ENCODE measurements around the gene RASSF9.

Gene RASSF9

GRCh38 chr12:85794531-85794930 lies 41.7 kb downstream of the RASSF9 start:
- 100% methylated on average over 1 of the region's 1 CpG for WGBS, 2 experiments (ENCODE audit: insufficient coverage in 2 of 2)
- H3K9me3 ChIP-seq (ENCODE audit: control insufficient read depth, low read length), result no peaks in the 10 kb centered on the region
- no peak overlapping the region for H3K4me3 ChIP-seq (ENCODE audit: extremely low read depth, insufficient read depth, low read length, poor library complexity, severe bottlenecking)
- no peaks in the 10 kb centered on the region for H3K36me3 ChIP-seq (ENCODE audit: control insufficient read depth, insufficient read depth, low read length)
- H3K27ac ChIP-seq (ENCODE audit: low read depth, low read length, severe bottlenecking), result no peak overlapping the region
- no peaks in the 10 kb centered on the region for H3K4me1 ChIP-seq (ENCODE audit: control insufficient read depth, insufficient read depth, low read length, poor library complexity, severe bottlenecking)

- H3K36me3 ChIP-seq (ENCODE audit: control insufficient read depth, insufficient read depth, low read length), result no peaks in the 10 kb centered on the region
- no peaks in the 10 kb centered on the region for H3K9me3 ChIP-seq (ENCODE audit: control insufficient read depth, low read length)
- H3K27ac ChIP-seq (ENCODE audit: low read depth, low read length, severe bottlenecking), result no peak overlapping the region
- peaks cover 9% of the 10 kb centered on the region for H3K4me1 ChIP-seq (ENCODE audit: control insufficient read depth, insufficient read depth, low read length, poor library complexity, severe bottlenecking)
- no peak overlapping the region for H3K4me3 ChIP-seq (ENCODE audit: extremely low read depth, insufficient read depth, low read length, poor library complexity, severe bottlenecking)
- WGBS, 2 experiments (ENCODE audit: insufficient coverage in 2 of 2), result no CpG with 5 or more reads among the region's 2 CpGs
These were observed 52.0 kb downstream of the RASSF9 start for GRCh38 chr12:85784096-85784720.

GRCh38 chr12:85782711-85783110 lies 53.5 kb downstream of the RASSF9 start:
- Histone ChIP-seq H3K27ac (ENCODE audit: low read depth, low read length, severe bottlenecking) (no peak overlapping the region), H3K36me3 (ENCODE audit: control insufficient read depth, insufficient read depth, low read length) (no peaks in the 10 kb centered on the region), H3K4me3 (ENCODE audit: extremely low read depth, insufficient read depth, low read length, poor library complexity, severe bottlenecking) (no peak overlapping the region), H3K4me1 (ENCODE audit: control insufficient read depth, insufficient read depth, low read length, poor library complexity, severe bottlenecking) (peaks cover 9% of the 10 kb centered on the region), H3K9me3 (ENCODE audit: control insufficient read depth, low read length) (no peaks in the 10 kb centered on the region)
- 80% methylated on average over 1 of the region's 1 CpG; no CpG with 5 or more reads in 1 of the 2 experiments for WGBS, 2 experiments (ENCODE audit: insufficient coverage in 2 of 2)

GRCh38 chr12:85781766-85782165 lies 54.4 kb downstream of the RASSF9 start:
- Histone ChIP-seq H3K4me1 (ENCODE audit: control insufficient read depth, insufficient read depth, low read length, poor library complexity, severe bottlenecking) (peaks cover 9% of the 10 kb centered on the region), H3K9me3 (ENCODE audit: control insufficient read depth, low read length) (no peaks in the 10 kb centered on the region), H3K27ac (ENCODE audit: low read depth, low read length, severe bottlenecking) (no peak overlapping the region), H3K36me3 (ENCODE audit: control insufficient read depth, insufficient read depth, low read length) (no peaks in the 10 kb centered on the region), H3K4me3 (ENCODE audit: extremely low read depth, insufficient read depth, low read length, poor library complexity, severe bottlenecking) (no peak overlapping the region)

- Histone ChIP-seq H3K9me3 (ENCODE audit: control insufficient read depth, low read length) (no peaks in the 10 kb centered on the region), H3K4me3 (ENCODE audit: extremely low read depth, insufficient read depth, low read length, poor library complexity, severe bottlenecking) (no peak overlapping the region), H3K27ac (ENCODE audit: low read depth, low read length, severe bottlenecking) (no peak overlapping the region), H3K4me1 (ENCODE audit: control insufficient read depth, insufficient read depth, low read length, poor library complexity, severe bottlenecking) (peaks cover 9% of the 10 kb centered on the region), H3K36me3 (ENCODE audit: control insufficient read depth, insufficient read depth, low read length) (no peaks in the 10 kb centered on the region)
- WGBS, 2 experiments (ENCODE audit: insufficient coverage in 2 of 2), result 80% methylated on average over 2 of the region's 2 CpGs
These were observed 56.4 kb downstream of the RASSF9 start for GRCh38 chr12:85779768-85780167.

GRCh38 chr12:85775091-85775490 lies 61.1 kb downstream of the RASSF9 start:
- Histone ChIP-seq H3K9me3 (ENCODE audit: control insufficient read depth, low read length) (no peaks in the 10 kb centered on the region), H3K4me3 (ENCODE audit: extremely low read depth, insufficient read depth, low read length, poor library complexity, severe bottlenecking) (no peak overlapping the region), H3K27ac (ENCODE audit: low read depth, low read length, severe bottlenecking) (no peak overlapping the region), H3K36me3 (ENCODE audit: control insufficient read depth, insufficient read depth, low read length) (no peaks in the 10 kb centered on the region), H3K4me1 (ENCODE audit: control insufficient read depth, insufficient read depth, low read length, poor library complexity, severe bottlenecking) (no peaks in the 10 kb centered on the region)

GRCh38 chr12:85765453-85765869 lies 70.7 kb downstream of the RASSF9 start:
- no peak overlapping the region for H3K4me3 ChIP-seq (ENCODE audit: extremely low read depth, insufficient read depth, low read length, poor library complexity, severe bottlenecking)
- no peak overlapping the region for H3K27ac ChIP-seq (ENCODE audit: low read depth, low read length, severe bottlenecking)
- H3K36me3 ChIP-seq (ENCODE audit: control insufficient read depth, insufficient read depth, low read length), result no peaks in the 10 kb centered on the region
- no peaks in the 10 kb centered on the region for H3K9me3 ChIP-seq (ENCODE audit: control insufficient read depth, low read length)
- WGBS, 2 experiments (ENCODE audit: insufficient coverage in 2 of 2), result 100% methylated on average over 1 to 2 of the region's 2 CpGs
- H3K4me1 ChIP-seq (ENCODE audit: control insufficient read depth, insufficient read depth, low read length, poor library complexity, severe bottlenecking), result no peaks in the 10 kb centered on the region

GRCh38 chr12:85759623-85760022 lies 76.6 kb downstream of the RASSF9 start:
- Histone ChIP-seq H3K4me3 (ENCODE audit: extremely low read depth, insufficient read depth, low read length, poor library complexity, severe bottlenecking) (no peak overlapping the region), H3K9me3 (ENCODE audit: control insufficient read depth, low read length) (peaks cover 6% of the 10 kb centered on the region), H3K27ac (ENCODE audit: low read depth, low read length, severe bottlenecking) (no peak overlapping the region), H3K36me3 (ENCODE audit: control insufficient read depth, insufficient read depth, low read length) (no peaks in the 10 kb centered on the region), H3K4me1 (ENCODE audit: control insufficient read depth, insufficient read depth, low read length, poor library complexity, severe bottlenecking) (no peaks in the 10 kb centered on the region)
- 88 to 97% methylated on average over 3 of the region's 3 CpGs for WGBS, 2 experiments (ENCODE audit: insufficient coverage in 2 of 2)

GRCh38 chr12:85759091-85759490 lies 77.1 kb downstream of the RASSF9 start:
- H3K9me3 ChIP-seq (ENCODE audit: control insufficient read depth, low read length), result peaks cover 6% of the 10 kb centered on the region
- no peak overlapping the region for H3K4me3 ChIP-seq (ENCODE audit: extremely low read depth, insufficient read depth, low read length, poor library complexity, severe bottlenecking)
- H3K36me3 ChIP-seq (ENCODE audit: control insufficient read depth, insufficient read depth, low read length), result no peaks in the 10 kb centered on the region
- WGBS, 2 experiments (ENCODE audit: insufficient coverage in 2 of 2), result 87 to 94% methylated on average over 2 to 3 of the region's 3 CpGs
- no peaks in the 10 kb centered on the region for H3K4me1 ChIP-seq (ENCODE audit: control insufficient read depth, insufficient read depth, low read length, poor library complexity, severe bottlenecking)
- no peak overlapping the region for H3K27ac ChIP-seq (ENCODE audit: low read depth, low read length, severe bottlenecking)

- no peak overlapping the region for H3K27ac ChIP-seq (ENCODE audit: low read depth, low read length, severe bottlenecking)
- peaks cover 6% of the 10 kb centered on the region for H3K9me3 ChIP-seq (ENCODE audit: control insufficient read depth, low read length)
- H3K4me1 ChIP-seq (ENCODE audit: control insufficient read depth, insufficient read depth, low read length, poor library complexity, severe bottlenecking), result no peaks in the 10 kb centered on the region
- no peaks in the 10 kb centered on the region for H3K36me3 ChIP-seq (ENCODE audit: control insufficient read depth, insufficient read depth, low read length)
- no peak overlapping the region for H3K4me3 ChIP-seq (ENCODE audit: extremely low read depth, insufficient read depth, low read length, poor library complexity, severe bottlenecking)
These were observed 80.4 kb downstream of the RASSF9 start for GRCh38 chr12:85755760-85756159.
